SK-N-SH (cell line): Measurements from ENCODE around the gene RAP1B. TPM values are rescaled to one million over a fixed set of nuclear protein-coding genes. Genes with fewer than 3 reads are reported as not detected.
A peak's percentile ranks its signal among the peaks of the same experiment; 100 is the strongest.

Source experiments
- CTCF ChIA-PET: fragments of 300-600, 350-600 bp; formaldehyde crosslinking; extraction: SDS; loops from one replicate; lab custom pipeline; 2021; lab: Yijun Ruan, JAX
- POLR2A ChIA-PET: fragments of 350-600 bp; sonication (Branson Sonifier 250); formaldehyde crosslinking; extraction: SDS; loops from one replicate; lab custom pipeline; 2020; ENCODE audit warnings: antibody characterized with exemption, inconsistent platforms; lab: Yijun Ruan, JAX
- DNase-seq: peaks from one replicate; pipeline ENCODE4 v3.0.0; 2012
- H2AFZ ChIP-seq: fragments of 200-600 bp; sonication (generic); 2 replicates; pipeline ENCODE4 v1.8.1; 2016; ENCODE audit warnings: antibody characterized with exemption, mild to moderate bottlenecking, low read depth
- H3F3A ChIP-seq: fragments of 200-600 bp; sonication (generic); replicated peaks from 2 replicates; pipeline ENCODE3; 2016; ENCODE audit warnings: antibody characterized with exemption, mild to moderate bottlenecking; ENCODE audit not compliant: insufficient read depth
- H3K27ac ChIP-seq, 2 experiments: fragments of 200-500 bp in 1 of 2; fragments of 200-600 bp in 1 of 2; sonication (Bioruptor generic) in 1 of 2; sonication (generic), shearing (Covaris generic) in 1 of 2; 2 replicates each; pipeline versions ENCODE4 v1.5.1 to v1.6.1; 2014 to 2016; ENCODE audit warnings: low read depth in 2 of 2, inconsistent platforms in 1 of 2, low read length in 1 of 2, mild to moderate bottlenecking in 1 of 2, mixed read lengths in 1 of 2
- H3K27me3 ChIP-seq: fragments of 200-600 bp; sonication (generic), shearing (Covaris generic); 2 replicates; pipeline ENCODE4 v1.6.1; 2016; ENCODE audit warnings: mixed run types; ENCODE audit not compliant: insufficient read depth
- H3K36me3 ChIP-seq, 2 experiments: fragments of 200-500 bp in 1 of 2; fragments of 200-600 bp in 1 of 2; sonication (Bioruptor generic) in 1 of 2; sonication (generic) in 1 of 2; replicated peaks in 1 of 2; 2 replicates each; pipeline versions ENCODE3 to v1.5.1; 2014 to 2016; ENCODE audit warnings: low read length in 1 of 2, mild to moderate bottlenecking in 1 of 2; ENCODE audit not compliant: insufficient read depth in 2 of 2, control insufficient read depth in 1 of 2
- H3K4me1 ChIP-seq, 2 experiments: fragments of 200-500 bp in 1 of 2; fragments of 200-600 bp in 1 of 2; sonication (Bioruptor generic) in 1 of 2; sonication (generic), shearing (Covaris generic) in 1 of 2; 2 replicates each; pipeline versions ENCODE4 v1.5.1 to v1.6.1; 2014 to 2016; ENCODE audit warnings: low read depth in 1 of 2, low read length in 1 of 2, mixed run types in 1 of 2; ENCODE audit not compliant: insufficient read depth in 2 of 2, control insufficient read depth in 1 of 2
- H3K4me2 ChIP-seq: fragments of 200-600 bp; sonication (generic), shearing (Covaris generic); 2 replicates; pipeline ENCODE4 v1.6.1; 2017; ENCODE audit warnings: mixed run types
- H3K4me3 ChIP-seq, 2 experiments: fragments of 200-500 bp in 1 of 2; fragments of 200-600 bp in 1 of 2; sonication (Bioruptor generic) in 1 of 2; sonication (generic), shearing (Covaris generic) in 1 of 2; 2 replicates each; pipeline versions ENCODE4 v1.5.1 to v1.8.1; 2014 to 2016; ENCODE audit warnings: low read depth in 2 of 2, inconsistent platforms in 1 of 2, low read length in 1 of 2, mild to moderate bottlenecking in 1 of 2, mixed read lengths in 1 of 2, moderate library complexity in 1 of 2
- H3K79me2 ChIP-seq: fragments of 200-600 bp; sonication (generic); 2 replicates; pipeline ENCODE4 v1.8.1; 2017; ENCODE audit warnings: mild to moderate bottlenecking; ENCODE audit not compliant: insufficient read depth
- H3K9ac ChIP-seq: fragments of 200-600 bp; sonication (generic); 2 replicates; pipeline ENCODE4 v1.6.1; 2017; ENCODE audit warnings: mixed run types
- H3K9me2 ChIP-seq: fragments of 200-600 bp; sonication (generic); 2 replicates; pipeline ENCODE4 v1.6.1; 2017; ENCODE audit warnings: mixed run types
- H3K9me3 ChIP-seq: fragments of 200-600 bp; sonication (generic); 2 replicates; pipeline ENCODE4 v1.6.1; 2017; ENCODE audit warnings: mixed run types, mild to moderate bottlenecking, moderate library complexity
- H4K20me1 ChIP-seq: fragments of 200-600 bp; sonication (generic); 2 replicates; pipeline ENCODE4 v1.6.1; 2017; ENCODE audit warnings: mild to moderate bottlenecking, mixed run types; ENCODE audit not compliant: insufficient read depth
- EZH2phosphoT487 ChIP-seq: fragments of 200-600 bp; sonication (generic); IDR thresholded peaks from 2 replicates; pipeline ENCODE4 v1.6.1; 2017; ENCODE audit warnings: low read depth, mixed run types, mild to moderate bottlenecking, antibody characterized with exemption, moderate library complexity, borderline replicate concordance
- FOSL2 ChIP-seq: IDR thresholded peaks from 2 replicates; pipeline ENCODE4 v1.4.0; 2012; ENCODE audit warnings: low read depth, mild to moderate bottlenecking, moderate library complexity, borderline replicate concordance
- FOXJ3 ChIP-seq: sonication (generic); formaldehyde crosslinking; IDR thresholded peaks from 2 replicates; pipeline ENCODE4 v1.5.1; 2020; ENCODE audit warnings: mild to moderate bottlenecking, missing genetic modification reagents
- FOXM1 ChIP-seq: IDR thresholded peaks from 2 replicates; pipeline ENCODE4 v1.4.0; 2012; ENCODE audit warnings: low read depth, mild to moderate bottlenecking
- GABPA ChIP-seq: IDR thresholded peaks from 2 replicates; pipeline ENCODE4 v1.4.0; 2012; ENCODE audit warnings: low read depth, mild to moderate bottlenecking
- GATA2 ChIP-seq: sonication (generic); formaldehyde crosslinking; IDR thresholded peaks from 2 replicates; pipeline ENCODE4 v1.5.0; 2020; ENCODE audit warnings: mild to moderate bottlenecking, missing genetic modification reagents
- NRF1 ChIP-seq: IDR thresholded peaks from 2 replicates; pipeline ENCODE4 v1.6.1; 2012; ENCODE audit warnings: low read depth, mild to moderate bottlenecking, low read length
- POLR2AphosphoS5 ChIP-seq: IDR thresholded peaks from 2 replicates; pipeline ENCODE4 v1.6.1; 2012; ENCODE audit warnings: low read depth, low read length
- RCOR1 ChIP-seq: fragments of 150-350 bp; IDR thresholded peaks from 2 replicates; pipeline ENCODE4 v1.6.1; 2017; ENCODE audit warnings: antibody characterized with exemption, low read length
- WGBS: methylation state at CpG from one replicate; pipeline ENCODE4 v1.1.6; 2017; ENCODE audit warnings: low lambda C conversion rate; 5-methylcytosine and 5-hydroxymethylcytosine counted together
- polyA plus RNA-seq, 3 experiments: library from polyadenylated mRNA; depleted of rRNA; stranded (reverse); fragments of >200 nt; gene quantifications; 2 replicates each; pipeline ENCODE4 v1.2.3, GENCODE V29; 2012
- TF ChIP-seq, protein P1 (sequence below): fragments of 200-600 bp; sonication (generic); IDR thresholded peaks from 2 replicates; pipeline ENCODE4 v1.6.1; 2017; ENCODE audit warnings: antibody characterized with exemption, mild to moderate bottlenecking, moderate library complexity

Gene RAP1B
- polyA plus RNA-seq, 1 of the 3 experiments (the other 2 are of a cell fraction) = 128 TPM

DNA sequence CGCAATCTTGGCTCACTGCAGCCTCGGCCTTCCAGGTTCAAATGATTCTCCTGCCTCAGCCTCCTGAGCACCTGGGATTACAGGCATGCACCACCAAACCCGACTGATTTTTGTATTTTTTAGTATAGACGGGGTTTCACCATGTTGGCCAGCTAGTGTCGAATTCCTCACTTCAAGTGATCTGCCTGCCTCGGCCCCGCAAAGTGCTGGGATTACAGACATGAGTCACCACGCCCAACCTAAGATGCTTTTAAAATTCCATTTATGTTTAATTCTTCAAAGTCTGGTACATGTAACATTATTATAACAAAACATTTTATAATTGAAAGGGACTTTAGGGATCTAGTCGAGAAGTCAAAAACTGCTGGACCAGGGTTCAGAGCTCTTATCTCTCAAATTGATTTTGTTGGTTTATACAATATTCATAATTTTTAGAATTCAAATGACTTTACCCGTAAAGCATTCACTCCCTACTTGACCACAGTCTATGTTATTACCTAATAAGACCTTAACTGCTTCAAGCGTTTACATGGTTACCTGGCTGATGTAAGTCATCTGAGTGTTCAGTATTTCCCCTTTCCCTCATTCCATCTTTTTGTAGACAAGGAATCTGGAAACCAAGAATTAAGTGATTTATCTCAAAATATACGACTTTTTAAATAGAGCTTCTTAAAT is 28.2 kb downstream of the RAP1B start:
- no peak for DNase-seq
- Histone ChIP-seq H3K9me2 (no peaks in the 10 kb centered on the region), H3K4me2 (no peak overlapping the region)
- 84% methylated on average over 12 of the region's 12 CpGs for WGBS
- TF ChIP-seq EZH2phosphoT487 (no peak), FOSL2 (peak; percentile 13; the same call in 1 of the 2 replicates), POLR2AphosphoS5 (no peak)
- TF ChIP-seq, protein P1, sequence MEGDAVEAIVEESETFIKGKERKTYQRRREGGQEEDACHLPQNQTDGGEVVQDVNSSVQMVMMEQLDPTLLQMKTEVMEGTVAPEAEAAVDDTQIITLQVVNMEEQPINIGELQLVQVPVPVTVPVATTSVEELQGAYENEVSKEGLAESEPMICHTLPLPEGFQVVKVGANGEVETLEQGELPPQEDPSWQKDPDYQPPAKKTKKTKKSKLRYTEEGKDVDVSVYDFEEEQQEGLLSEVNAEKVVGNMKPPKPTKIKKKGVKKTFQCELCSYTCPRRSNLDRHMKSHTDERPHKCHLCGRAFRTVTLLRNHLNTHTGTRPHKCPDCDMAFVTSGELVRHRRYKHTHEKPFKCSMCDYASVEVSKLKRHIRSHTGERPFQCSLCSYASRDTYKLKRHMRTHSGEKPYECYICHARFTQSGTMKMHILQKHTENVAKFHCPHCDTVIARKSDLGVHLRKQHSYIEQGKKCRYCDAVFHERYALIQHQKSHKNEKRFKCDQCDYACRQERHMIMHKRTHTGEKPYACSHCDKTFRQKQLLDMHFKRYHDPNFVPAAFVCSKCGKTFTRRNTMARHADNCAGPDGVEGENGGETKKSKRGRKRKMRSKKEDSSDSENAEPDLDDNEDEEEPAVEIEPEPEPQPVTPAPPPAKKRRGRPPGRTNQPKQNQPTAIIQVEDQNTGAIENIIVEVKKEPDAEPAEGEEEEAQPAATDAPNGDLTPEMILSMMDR = no peak
- TF ChIP-seq, all 33 proteins: peak for 1
- no peak overlapping the region for H3K4me3 ChIP-seq
- H3K9me3 ChIP-seq = no peaks in the 10 kb centered on the region
- no peak overlapping the region for H2AFZ ChIP-seq
- peaks cover 99% of the 10 kb centered on the region for H4K20me1 ChIP-seq
- H3K36me3 ChIP-seq = peaks cover 8 to 25% of the 10 kb centered on the region in 2 experiments
- POLR2A ChIA-PET = no interaction called here
- peaks cover 100% of the 10 kb centered on the region for H3K79me2 ChIP-seq
- no peaks in the 10 kb centered on the region for H3K27me3 ChIP-seq
- CTCF ChIA-PET = no interaction called here
- H3K9ac ChIP-seq = no peak overlapping the region
- peaks cover 0 to 20% of the 10 kb centered on the region in 2 experiments; a peak in 2 of 4 replicates for H3K4me1 ChIP-seq
- peaks cover 20% of the 10 kb centered on the region for H3F3A ChIP-seq
- H3K27ac ChIP-seq = 0 out of 4 replicates have a peak overlapping the region, but pooled peaks of 1 of the 2 experiments have one; percentile 15

DNA sequence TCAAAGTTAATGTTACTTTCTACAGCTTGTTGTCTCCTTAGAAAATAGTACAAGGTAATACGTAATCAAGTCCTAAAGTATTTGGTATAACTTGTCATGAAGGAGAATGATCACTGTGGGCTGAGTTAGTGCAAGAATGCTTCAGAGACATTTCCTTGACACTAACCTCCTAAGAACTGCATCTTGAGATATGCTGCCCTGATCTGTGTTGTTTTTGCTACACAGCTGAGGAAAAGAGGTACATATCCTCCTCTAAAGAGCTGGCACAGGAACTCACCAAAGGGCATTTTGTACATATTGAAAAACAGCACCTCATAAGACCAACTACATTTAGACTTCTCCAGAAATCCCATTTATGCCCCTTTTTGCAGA is 28.7 kb downstream of the RAP1B start:
- Histone ChIP-seq H3K4me3 (no peak overlapping the region), H4K20me1 (peaks cover 99% of the 10 kb centered on the region), H3K27me3 (no peaks in the 10 kb centered on the region), H2AFZ (no peak overlapping the region), H3K4me1 (peaks cover 0 to 15% of the 10 kb centered on the region in 2 experiments; a peak in 2 of 4 replicates), H3K79me2 (peaks cover 100% of the 10 kb centered on the region), H3K9me3 (no peaks in the 10 kb centered on the region), H3K4me2 (no peak overlapping the region), H3K9me2 (no peaks in the 10 kb centered on the region), H3F3A (peaks cover 22% of the 10 kb centered on the region), H3K9ac (no peak overlapping the region), H3K27ac (0 out of 4 replicates have a peak overlapping the region, but pooled peaks of 1 of the 2 experiments have one; percentile 15), H3K36me3 (peaks cover 8 to 21% of the 10 kb centered on the region in 2 experiments)
- 100% methylated on average over 1 of the region's 1 CpG for WGBS
- CTCF ChIA-PET = no interaction called here
- TF ChIP-seq FOXJ3 (CRISPR knock-in tag) (no peak), GABPA (no peak), NRF1 (no peak), EZH2phosphoT487 (no peak), GATA2 (CRISPR knock-in tag) (no peak), RCOR1 (no peak), FOXM1 (no peak)
- POLR2A ChIA-PET = no interaction called here
- no peak for DNase-seq
